ENCODE results near the gene USP4. TPM values are rescaled to one million over a fixed set of nuclear protein-coding genes. Genes with fewer than 3 reads are reported as not detected.

Gene USP4
- total RNA-seq, 2 donors from 2014 or later, result 40.5 to 43.9 TPM

DNA sequence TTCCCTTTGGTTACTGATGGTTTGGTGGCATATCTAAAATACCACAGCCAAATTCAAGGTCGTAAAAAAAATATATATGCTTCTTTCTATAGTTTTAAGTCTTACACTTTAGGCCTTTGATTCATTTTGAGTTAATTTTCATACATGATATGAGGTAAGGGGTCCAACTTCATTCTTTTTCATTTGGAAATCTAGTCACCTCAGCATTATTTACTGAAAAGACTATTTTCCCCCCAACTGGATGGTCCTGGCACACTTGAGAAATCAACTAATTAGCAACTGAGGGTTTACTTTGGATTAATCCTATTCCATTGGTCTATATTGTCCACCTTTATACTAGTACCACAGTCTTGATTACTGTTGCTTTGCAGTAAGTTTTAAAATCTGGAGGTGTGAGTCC is 45.8 kb upstream of the USP4 start:
- no peak overlapping the region for H3K27ac ChIP-seq
- no peaks in the 10 kb centered on the region for H3K36me3 ChIP-seq
- H3K9ac ChIP-seq (ENCODE audit: low read depth in 2 of 2, low read length in 2 of 2), result no peak overlapping the region
- H3K4me3 ChIP-seq, result no peak overlapping the region
- peaks cover 7% of the 10 kb centered on the region for H3K4me1 ChIP-seq
- TF ChIP-seq, protein P1, sequence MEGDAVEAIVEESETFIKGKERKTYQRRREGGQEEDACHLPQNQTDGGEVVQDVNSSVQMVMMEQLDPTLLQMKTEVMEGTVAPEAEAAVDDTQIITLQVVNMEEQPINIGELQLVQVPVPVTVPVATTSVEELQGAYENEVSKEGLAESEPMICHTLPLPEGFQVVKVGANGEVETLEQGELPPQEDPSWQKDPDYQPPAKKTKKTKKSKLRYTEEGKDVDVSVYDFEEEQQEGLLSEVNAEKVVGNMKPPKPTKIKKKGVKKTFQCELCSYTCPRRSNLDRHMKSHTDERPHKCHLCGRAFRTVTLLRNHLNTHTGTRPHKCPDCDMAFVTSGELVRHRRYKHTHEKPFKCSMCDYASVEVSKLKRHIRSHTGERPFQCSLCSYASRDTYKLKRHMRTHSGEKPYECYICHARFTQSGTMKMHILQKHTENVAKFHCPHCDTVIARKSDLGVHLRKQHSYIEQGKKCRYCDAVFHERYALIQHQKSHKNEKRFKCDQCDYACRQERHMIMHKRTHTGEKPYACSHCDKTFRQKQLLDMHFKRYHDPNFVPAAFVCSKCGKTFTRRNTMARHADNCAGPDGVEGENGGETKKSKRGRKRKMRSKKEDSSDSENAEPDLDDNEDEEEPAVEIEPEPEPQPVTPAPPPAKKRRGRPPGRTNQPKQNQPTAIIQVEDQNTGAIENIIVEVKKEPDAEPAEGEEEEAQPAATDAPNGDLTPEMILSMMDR (IDR thresholded peaks at IDR 0.05), result no peak
- DNase-seq, result no peak
- H3K9me3 ChIP-seq, result no peaks in the 10 kb centered on the region
- intact Hi-C loops (cut with DNase I), result no loop called here
- no peaks in the 10 kb centered on the region for H3K27me3 ChIP-seq

DNA sequence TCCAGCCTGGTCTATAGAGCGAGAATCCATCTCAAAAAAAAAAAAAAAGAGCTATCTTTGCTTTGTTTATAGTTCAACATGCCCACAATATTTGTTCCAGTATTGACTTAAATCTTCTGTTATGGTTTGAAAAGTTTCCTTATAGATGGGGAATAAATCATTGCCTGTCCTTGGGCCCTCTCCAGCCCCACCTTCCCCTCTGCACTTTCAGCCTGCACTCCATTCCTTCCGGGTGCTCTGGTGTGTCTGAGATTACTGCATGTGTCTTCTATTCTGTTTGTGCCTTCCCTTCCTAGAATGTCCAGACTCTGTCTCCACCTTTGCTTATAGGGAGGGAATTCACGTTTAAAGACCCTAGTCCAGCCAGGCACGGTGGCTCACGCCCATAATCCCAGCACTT is 43.5 kb upstream of the USP4 start:
- peak; percentile 56 for DNase-seq

DNA sequence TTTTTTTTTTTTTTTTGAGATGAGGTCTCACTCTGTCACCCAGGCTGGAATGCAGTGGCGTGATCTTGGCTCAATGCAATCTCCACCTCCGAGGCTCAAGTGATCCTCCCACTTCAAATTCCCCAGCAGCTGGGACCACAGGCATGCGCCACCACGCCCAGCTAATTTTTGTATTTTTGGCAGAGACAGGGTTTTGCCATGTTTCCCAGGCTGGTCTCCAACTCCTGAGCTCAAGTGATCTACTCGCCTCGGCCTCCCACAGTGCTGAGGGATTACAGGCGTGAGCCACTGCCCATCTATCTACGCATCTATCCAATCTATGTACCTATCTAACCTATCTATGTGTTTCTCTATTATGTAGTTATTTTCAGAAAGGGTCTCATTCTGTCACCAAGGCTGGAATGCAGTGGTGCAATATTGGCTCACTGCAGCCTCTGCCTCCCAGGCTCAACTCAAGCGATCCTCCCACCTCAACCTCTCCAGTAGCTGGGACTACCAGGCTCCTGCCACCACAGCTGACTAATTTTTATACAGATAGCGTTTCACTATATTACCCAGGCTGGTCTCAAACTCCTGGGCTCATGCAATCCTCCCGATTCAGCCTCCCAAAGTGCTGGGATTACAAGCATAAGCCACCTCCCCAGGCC is 38.5 kb upstream of the USP4 start:
- Histone ChIP-seq H3K9me3 (no peaks in the 10 kb centered on the region), H3K4me3 (no peak overlapping the region), H3K9ac (ENCODE audit: low read depth in 2 of 2, low read length in 2 of 2) (no peak overlapping the region), H3K36me3 (peaks cover 3% of the 10 kb centered on the region), H3K4me1 (peaks cover 7% of the 10 kb centered on the region), H3K27me3 (no peaks in the 10 kb centered on the region), H3K27ac (no peak overlapping the region)
- no peak for DNase-seq
- TF ChIP-seq, protein P1 (IDR thresholded peaks at IDR 0.05), result no peak
- intact Hi-C loops (cut with DNase I), result no loop called here

More for the DNA sequence above, 43.5 kb upstream of the USP4 start:
- H3K36me3 ChIP-seq, result no peaks in the 10 kb centered on the region
- H3K9me3 ChIP-seq, result no peaks in the 10 kb centered on the region
- intact Hi-C loops (cut with DNase I), result no loop called here
- H3K27me3 ChIP-seq, result no peaks in the 10 kb centered on the region
- H3K4me3 ChIP-seq, result no peak overlapping the region
- H3K4me1 ChIP-seq, result peaks cover 7% of the 10 kb centered on the region
- TF ChIP-seq, protein P1 (IDR thresholded peaks at IDR 0.05), result no peak
- peak overlapping the region; percentile 50 for H3K27ac ChIP-seq
- H3K9ac ChIP-seq (ENCODE audit: low read depth in 2 of 2, low read length in 2 of 2), result no peak overlapping the region

DNA sequence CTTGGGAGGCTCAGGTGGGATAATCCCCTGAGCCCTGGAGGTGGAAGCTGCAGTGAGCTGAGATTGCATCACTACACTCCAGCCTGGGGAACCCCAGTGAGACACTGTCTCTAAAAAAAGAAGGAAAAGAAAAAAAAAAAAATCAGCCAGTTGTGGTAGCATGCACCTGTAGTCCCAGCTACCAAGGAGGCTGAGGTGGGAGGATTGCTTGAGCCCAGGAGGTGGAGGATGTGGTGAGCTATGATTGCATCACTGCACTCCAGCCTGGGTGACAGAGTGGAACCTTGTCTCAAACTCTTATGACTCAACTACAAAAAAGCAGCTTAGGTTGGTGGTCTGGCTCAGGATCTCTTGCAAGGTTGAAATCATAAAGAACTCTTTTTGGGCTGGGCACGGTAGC is 37.6 kb upstream of the USP4 start:
- Histone ChIP-seq H3K27ac (no peak overlapping the region), H3K4me1 (peaks cover under 1% of the 10 kb centered on the region), H3K9ac (ENCODE audit: low read depth in 2 of 2, low read length in 2 of 2) (no peak overlapping the region), H3K36me3 (peaks cover 11% of the 10 kb centered on the region), H3K27me3 (no peaks in the 10 kb centered on the region), H3K4me3 (no peak overlapping the region), H3K9me3 (no peaks in the 10 kb centered on the region)
- DNase-seq, result no peak
- intact Hi-C loops (cut with DNase I), result no loop called here
- TF ChIP-seq, protein P1 (IDR thresholded peaks at IDR 0.05), result no peak

DNA sequence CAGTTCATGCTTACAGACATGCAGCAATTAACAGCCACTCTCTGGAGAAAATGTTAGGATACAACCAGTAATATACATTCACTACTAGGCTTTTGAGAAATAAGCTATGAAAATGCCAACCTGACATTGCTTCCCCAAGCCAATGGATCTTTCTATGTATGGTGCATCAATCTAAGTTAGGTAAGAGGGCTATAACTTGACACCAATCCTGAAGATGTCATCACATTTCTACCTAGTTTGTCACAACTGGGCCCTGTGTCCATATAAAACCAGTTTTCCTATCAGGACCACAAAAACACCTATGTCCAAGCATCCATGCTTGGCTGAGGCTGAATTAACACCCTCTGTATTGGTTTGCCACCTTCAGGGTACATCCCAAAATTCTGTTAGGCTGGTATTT is 32.1 kb upstream of the USP4 start:
- no peak overlapping the region for H3K27ac ChIP-seq
- H3K36me3 ChIP-seq, result peaks cover 17% of the 10 kb centered on the region
- DNase-seq, result no peak
- no peak overlapping the region for H3K9ac ChIP-seq (ENCODE audit: low read depth in 2 of 2, low read length in 2 of 2)
- TF ChIP-seq, protein P1 (IDR thresholded peaks at IDR 0.05), result no peak
- intact Hi-C loops (cut with DNase I), result no loop called here
- no peak overlapping the region for H3K4me3 ChIP-seq
- no peaks in the 10 kb centered on the region for H3K27me3 ChIP-seq
- H3K9me3 ChIP-seq, result no peaks in the 10 kb centered on the region
- H3K4me1 ChIP-seq, result no peaks in the 10 kb centered on the region

Measured in colonic mucosa (tissue), 4 donors.